ENCODE measurements around the gene NOL12.

The NOL12 gene

GRCh38 chr22:37741312-37741795 lies 55.2 kb downstream of the NOL12 start:
- H3K4me3 ChIP-seq (ENCODE audit: low read depth, low read length) = no peak overlapping the region

- no peak overlapping the region for H3K4me3 ChIP-seq (ENCODE audit: low read depth, low read length)
Observed at GRCh38 chr22:37742376-37743171, 56.4 kb downstream of the NOL12 start.
